Mucosa of gallbladder (tissue), 1 donor: ENCODE results near the gene ARHGAP45. TPM values are rescaled to one million over a fixed set of nuclear protein-coding genes. Genes with fewer than 3 reads are reported as not detected.

ENCODE experiments used
- DNase-seq: peaks from one replicate; pipeline ENCODE4 v3.0.0-alpha.2; 2020; ENCODE audit warnings: low spot score
- total RNA-seq: library from RNA; stranded (reverse); gene quantifications from one replicate; pipeline ENCODE4 v1.2.1, GENCODE V29; 2021
- donor health status: DM: no; HTN: no; CAD: no.

ARHGAP45 gene
- total RNA-seq, 1 donor from 2014 or later = 42.4 TPM

DNA sequence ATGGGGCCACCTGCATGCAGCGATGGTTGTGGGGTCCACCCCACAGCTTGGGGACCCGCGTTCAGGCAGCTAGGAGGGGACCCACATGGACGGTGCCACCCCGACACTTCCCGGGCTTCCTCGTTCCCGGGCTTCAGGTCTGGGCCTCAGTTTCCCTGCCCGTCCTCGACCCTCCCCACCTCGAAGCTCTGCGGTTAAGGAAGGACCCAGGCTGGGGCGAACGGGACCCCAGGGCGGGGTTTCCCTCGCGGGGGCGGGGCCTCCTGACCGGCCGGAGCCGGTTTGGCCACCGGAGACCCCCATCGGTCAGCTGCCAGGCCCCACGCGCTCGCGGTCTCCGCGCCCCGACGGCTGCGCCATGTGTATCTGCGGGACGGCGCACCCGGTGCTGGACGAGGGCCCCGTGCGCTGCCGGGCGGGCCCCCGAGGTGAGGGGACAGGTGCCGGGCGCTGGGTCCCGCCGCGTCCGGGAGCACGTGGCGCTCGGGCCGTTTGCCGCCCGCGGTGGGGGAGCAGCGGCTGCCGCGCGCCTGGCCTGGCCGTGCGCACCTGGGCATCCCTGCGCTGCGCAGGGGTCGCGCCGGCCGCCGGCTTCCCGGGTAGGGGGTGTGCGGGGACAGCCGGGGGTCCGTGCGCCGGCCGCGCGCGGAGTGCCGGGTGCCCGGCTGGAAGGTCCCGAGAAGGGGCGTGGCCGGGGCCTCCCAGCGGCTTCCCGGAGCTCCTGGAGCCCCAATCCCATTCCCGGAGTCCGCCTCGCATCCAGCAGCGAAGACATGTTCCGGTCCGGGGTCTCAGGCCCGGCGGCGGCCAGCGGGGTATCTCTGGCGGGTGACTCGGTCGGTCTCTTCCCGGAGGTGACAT is 4.2 kb downstream of the ARHGAP45 start:
- no peak for DNase-seq

DNA sequence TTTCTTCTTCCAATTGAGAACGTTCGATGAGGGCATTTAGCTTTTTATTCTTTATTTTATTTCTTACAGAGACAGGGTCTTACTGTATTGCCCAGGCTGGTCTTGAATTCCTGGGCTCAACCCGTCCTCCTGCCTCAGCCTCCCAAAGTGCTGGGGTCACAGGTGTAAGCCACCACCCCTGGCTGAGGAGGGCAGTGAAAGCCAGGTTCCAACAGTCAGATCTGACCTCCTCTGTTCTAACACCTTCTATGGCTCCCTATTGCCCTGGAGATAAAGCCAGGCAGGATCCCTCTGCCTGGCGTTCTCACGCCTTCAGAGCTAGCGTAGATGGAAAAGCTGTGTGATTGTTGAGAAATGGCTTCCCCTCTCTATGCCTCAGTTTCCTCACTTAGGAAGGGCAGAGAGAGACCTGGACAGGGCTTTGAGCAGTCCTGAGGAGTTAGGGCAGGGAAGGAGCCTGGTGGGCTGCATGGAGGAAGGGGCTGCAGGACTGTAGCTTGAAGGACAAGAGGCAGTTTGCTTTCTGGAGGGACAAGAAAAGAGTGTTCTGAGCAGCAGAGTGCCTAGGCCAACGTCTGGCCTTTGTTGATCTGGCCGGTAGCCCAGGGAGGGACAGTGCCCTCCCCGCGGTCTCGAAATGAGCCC is 5.5 kb downstream of the ARHGAP45 start:
- no peak for DNase-seq

DNA sequence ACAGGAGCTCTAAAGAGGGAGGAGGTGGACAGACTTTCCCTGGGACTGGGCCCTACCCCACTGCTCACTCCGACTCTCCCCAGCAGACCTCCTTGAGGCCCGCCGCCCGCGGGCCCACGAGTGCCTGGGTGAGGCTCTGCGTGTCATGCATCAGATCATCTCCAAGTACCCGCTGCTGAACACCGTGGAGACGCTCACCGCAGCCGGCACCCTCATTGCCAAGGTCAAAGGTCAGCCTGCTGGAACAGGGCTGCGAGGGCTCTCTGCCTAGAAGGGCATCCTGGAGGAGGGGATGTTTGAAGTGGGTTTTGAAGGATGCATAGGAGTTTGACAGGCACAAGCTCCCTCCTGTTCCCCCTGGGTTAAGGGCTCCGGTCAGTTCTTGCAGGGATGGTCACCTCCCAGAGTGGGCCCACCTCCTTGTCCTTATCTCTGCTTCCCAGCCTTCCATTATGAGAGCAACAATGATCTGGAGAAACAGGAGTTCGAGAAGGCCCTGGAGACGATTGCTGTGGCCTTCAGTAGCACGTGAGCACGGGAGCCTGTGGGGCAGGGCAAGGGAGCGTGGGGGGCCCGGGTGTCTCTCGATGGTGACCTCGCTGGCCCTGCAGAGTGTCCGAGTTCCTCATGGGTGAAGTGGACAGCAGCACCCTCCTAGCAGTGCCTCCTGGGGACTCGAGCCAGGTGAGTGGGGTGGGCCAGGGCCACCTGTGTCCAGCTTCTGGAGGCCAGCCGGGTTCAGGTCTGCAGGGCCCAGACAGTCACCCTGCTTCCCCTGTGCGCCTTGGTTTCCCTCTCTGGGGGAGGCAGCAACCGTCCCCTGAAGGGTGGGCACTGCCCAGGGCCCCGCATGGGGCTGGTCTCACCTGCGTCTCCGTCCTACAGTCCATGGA is 6.3 kb downstream of the ARHGAP45 start:
- no peak for DNase-seq

DNA sequence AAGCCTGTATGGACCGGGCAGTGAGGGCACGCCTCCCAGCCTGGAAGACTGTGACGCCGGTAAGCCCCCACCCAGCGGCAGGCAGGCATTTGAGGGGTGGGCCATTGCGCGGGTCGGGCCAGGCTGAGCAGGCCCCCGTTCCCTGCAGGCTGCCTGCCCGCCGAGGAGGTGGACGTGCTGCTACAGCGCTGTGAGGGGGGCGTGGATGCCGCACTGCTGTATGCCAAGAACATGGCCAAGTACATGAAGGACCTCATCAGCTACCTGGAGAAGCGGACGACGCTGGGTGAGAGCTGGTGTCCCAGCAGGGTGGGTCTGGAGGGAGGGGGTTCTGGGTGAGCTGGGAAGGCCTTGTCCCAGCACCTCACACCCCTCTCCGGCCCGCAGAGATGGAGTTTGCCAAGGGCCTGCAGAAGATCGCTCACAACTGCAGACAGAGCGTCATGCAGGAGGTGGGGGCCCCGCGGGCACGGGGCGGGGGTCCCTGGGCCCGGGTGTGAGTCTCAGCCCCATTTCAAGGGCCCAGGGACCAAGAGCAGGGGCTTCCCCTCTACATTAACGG is 7.1 kb downstream of the ARHGAP45 start:
- no peak for DNase-seq

DNA sequence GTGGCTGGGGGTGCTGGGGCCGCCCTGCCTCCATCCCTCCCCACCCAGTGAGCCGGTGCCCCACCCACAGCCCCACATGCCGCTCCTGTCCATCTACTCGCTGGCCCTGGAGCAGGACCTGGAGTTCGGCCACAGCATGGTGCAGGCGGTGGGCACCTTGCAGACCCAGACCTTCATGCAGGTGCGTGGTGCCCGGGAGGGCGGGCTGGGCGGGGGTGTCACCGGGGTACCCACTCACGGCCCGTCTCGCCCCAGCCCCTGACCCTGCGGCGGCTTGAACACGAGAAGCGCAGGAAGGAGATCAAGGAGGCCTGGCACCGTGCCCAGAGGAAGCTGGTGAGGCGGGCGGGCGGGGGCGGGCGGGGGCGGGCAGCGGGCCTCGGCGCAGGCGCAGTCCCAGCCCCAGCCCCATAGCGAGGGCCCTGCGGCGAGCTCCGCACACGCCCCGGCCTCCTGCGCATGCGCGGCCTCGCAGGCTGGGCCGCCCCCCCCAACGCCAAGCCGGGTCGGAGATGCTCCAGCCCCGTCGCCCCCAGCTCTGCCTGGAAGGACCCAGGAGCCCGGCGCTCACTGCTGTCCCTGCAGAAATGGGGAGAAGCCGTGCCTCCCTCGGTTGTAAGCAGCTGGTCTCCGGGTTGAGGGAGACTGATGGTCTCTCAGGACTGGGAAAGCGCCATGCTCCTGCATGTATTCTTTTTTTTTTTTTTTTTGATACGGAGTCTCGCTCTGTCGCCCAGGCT is 7.7 kb downstream of the ARHGAP45 start:
- peak; percentile 86 for DNase-seq

DNA sequence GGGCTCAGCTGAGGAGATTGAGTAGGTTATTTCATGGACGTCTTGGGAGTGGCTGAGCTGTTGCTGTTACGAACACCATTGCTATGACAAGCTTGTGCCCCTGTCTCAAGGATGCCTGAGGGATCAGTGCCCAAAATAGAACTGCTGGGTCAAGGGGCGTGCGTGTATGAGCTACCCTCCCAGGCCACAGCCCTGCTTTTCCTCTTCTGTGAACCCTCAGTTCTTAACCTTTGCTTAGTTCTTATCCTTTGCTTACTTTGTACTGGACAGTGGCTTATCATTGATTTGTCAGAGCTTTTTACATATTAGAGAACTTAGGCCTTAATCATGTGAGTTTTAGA is 9.0 kb downstream of the ARHGAP45 start:
- no peak for DNase-seq

DNA sequence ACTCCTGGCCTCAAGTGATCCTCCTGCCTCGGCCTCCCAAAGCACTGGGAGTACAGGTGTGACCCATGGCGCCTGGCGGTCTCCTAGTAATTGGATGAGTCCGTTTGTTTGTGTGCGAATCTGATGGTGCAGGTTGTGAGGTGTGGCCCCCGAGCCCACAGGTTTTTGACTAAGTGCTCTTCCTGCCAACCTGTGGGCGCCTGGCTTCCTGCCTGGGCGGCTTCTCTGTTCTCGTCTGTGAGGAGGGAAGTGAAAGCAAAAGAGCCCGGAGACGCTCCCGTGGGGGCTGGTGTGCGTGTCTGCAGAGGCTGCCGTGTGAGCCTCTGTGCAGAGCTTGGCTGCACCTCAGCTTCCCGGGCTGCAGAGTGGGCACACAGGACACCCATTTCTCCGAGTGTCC is 10.0 kb downstream of the ARHGAP45 start:
- peak; percentile 75 for DNase-seq

DNA sequence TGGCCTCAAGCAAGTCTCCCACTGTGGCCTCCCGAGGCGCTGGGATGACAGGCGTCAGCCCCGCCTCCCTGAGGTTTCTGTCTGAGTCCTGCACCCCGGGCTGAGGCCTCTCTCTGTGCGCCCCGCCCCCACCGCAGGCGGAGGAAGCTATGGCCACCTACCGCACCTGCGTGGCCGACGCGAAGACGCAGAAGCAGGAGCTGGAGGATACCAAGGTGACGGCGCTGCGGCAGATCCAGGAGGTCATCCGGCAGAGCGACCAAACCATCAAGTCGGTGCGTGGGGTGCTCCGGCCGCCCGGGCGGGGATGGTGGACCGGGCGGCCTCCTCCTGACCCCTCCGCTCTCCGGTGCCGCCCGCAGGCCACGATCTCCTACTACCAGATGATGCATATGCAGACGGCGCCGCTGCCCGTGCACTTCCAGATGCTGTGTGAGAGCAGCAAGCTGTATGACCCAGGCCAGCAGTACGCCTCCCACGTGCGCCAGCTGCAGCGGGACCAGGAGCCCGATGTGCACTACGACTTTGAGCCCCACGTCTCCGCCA is 12.7 kb downstream of the ARHGAP45 start:
- DNase-seq = no peak

DNA sequence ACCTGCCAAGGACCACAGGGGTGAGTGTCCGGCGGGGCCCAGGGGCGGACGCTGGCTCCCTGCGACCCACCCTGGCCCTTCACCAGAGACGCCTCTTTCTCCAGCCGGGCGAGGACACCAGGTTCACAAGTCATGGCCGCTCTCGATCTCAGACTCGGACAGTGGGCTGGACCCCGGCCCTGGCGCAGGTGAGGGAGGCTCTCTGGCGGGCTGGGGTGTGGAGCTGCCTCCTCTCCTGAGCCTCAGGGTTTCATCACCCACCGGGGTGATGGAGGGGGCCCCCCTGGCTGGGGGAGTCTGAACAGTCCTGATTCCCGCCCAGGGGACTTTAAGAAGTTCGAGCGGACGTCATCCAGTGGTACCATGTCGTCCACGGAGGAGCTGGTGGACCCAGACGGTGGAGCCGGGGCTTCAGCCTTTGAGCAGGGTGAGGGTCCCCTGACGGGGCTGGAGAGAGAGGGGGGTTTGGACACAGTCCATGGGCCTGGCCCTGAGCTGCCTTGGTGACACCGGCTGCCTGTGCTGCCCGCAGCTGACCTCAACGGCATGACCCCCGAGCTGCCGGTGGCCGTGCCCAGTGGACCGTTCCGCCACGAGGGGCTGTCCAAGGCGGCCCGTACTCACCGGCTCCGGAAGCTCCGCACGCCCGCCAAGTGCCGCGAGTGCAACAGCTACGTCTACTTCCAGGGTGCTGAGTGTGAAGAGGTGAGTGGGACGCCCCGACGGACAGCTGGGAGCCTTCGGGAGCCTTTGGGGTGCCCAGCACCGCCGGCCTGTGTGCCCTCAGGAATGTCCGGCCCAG is 13.6 kb downstream of the ARHGAP45 start:
- no peak for DNase-seq

DNA sequence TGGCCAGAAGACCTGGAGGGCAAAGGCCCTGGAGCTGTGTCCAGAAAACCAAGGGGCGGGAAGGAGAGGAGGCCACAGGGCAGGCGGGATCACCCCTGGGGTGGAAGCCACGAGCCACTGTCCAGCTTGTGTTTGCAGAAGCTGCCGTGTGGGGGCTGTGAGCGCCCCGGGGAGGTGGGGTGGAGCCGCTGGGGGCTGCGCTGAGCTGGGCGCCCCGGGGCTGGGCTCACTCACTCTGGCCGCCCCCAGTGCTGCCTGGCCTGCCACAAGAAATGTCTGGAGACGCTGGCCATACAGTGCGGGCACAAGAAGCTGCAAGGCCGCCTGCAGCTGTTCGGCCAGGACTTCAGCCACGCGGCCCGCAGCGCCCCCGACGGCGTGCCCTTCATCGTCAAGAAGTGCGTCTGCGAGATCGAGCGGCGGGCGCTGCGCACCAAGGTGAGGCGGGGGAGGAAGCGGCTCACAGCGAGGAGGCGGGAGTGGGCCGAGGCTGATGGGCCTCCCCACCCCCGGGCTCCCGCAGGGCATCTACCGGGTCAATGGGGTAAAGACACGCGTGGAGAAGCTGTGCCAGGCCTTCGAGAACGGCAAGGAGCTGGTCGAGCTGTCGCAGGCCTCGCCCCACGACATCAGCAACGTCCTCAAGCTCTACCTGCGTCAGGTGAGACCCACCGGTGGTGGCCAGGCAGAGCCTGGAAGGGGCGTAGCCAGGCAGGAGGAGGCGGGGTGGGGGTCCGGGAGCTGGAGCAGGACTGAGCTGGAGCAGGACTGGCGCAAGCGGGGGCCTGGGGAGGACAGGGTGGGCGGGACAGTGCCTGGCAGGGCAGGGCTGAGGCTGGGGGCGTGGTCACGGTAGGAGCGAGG is 14.6 kb downstream of the ARHGAP45 start:
- DNase-seq = no peak

DNA sequence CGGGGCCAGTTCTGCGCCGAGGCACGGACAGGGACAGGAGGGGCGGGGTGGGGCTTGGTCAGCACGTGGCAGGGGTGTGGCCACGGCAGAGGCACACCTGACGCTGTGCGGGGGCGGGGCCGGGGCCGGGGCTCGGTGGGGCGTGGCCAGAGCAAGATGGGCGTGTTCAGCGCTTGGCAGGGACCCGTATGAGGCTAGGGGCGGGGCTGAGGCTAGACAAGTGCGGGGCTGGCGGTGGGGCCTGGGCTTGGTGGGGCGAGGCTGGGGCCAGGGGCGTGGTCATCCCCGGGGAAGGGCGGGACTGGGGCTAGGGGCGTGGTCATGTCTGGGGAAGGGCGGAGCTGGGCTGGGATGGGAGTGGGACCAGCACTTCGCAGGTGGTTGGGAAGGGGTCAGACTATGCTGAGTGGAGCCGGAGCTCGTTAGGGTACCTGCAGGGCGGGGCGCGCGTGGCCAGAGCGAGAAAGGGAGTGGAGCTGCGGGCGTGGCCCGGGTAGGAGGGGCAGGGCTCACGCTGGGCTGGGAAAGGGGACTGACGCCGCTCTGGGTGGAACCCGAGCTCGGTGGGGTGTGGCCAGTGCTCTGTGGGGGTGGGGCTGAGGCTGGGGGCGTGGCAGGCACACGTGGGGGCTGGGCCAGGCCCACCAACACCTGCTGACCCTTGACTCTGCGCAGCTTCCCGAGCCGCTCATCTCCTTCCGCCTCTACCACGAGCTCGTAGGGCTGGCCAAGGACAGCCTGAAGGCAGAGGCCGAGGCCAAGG is 15.4 kb downstream of the ARHGAP45 start:
- DNase-seq = peak; percentile 89

DNA sequence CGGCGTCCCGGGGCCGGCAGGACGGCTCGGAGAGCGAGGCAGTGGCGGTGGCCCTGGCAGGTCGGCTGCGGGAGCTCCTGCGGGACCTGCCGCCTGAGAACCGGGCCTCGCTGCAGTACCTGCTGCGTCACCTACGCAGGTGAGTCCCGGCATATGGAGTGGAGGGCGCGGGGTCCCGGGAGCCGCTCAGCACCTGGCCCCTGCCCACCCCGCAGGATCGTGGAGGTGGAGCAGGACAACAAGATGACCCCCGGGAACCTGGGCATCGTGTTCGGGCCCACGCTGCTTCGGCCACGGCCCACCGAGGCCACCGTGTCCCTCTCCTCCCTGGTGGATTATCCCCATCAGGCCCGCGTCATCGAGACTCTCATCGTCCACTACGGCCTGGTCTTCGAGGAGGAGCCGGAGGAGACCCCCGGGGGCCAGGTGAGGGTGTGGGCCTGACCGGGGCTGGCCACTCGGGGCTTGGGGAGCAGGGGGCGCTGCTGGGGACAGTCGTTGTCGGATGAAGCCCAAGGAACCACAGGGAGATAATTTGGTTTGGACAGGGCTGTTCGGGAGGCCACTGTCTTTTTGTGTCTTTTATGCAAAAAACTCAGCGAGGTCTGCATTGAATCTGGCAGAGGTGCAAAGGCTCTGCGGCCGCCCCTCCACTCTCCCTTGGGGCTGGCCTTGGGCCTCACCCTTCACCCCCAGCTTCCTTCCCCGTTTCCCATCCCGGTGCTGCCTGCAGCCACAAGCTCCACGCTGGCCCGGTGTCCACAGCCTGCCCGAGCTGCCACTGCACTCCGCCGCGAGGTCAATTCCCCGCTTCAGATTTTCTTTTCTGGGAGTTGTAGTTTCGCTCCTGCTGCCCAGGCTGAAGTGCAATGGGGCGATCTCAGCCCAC is 16.2 kb downstream of the ARHGAP45 start:
- DNase-seq = no peak

DNA sequence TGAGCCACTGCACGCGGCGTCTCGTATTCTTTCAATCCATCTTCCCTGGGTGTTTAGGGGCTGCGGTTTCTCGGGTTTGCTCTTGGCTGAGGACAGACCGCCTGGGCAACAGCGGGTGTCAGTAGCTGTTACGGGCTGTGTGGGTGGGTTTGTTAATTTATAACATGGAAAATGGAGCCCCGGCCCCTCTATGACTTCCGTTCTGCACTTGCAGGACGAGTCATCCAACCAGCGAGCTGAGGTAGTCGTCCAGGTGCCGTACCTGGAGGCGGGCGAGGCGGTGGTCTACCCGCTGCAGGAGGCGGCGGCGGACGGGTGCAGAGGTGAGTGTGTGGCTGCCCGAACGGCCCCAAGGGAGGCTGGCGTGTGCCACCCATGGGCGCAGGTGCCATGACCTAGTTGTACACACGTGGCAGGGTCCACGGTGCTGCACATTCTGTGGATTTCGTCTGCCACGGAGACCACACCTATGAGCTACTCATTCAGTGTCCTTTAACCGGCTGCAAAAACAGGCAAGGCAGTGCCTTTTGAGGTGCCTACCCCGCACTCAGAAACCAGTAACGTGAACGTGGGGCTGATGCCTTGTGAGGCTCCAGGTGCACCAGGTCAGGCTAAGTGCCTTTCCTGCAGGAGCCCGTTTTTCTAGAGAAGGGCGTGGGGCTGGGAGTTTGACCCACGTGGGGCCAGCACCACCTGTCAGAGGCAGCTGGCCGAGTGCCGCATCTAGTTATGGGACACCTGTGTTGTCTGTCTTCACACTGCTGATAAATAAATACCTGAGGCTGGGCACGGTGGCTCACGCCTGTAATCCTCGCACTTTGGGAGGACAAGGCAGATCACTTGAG is 17.3 kb downstream of the ARHGAP45 start:
- no peak for DNase-seq

DNA sequence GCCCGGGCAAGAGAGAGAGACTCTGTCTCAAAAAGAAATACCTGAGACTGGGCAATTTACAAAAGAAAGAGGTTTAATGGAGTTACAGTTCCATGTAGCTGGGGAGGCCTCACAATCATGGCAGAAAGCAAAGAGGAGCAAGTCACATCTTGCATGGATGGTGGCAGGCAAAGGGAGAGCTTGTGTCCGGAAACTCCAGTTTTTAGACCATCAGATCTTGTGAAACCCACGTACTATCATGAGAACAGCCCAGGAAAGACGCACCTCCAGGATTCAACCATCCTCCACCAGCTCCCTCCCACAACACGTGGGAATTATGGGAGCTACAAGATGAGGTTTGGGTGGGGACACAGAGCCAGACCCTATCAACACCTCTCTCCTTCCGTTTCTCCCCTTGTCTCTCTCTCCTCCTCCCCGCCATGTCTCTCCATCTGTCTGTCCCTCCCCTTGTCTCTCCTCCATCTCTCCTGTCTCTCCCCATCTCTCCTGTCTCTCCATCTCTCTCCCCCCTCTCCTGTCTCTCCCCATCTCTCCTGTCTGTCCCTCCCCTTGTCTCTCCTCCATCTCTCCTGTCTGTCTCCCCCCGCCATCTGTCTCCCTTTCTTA is 18.2 kb downstream of the ARHGAP45 start:
- no peak for DNase-seq

DNA sequence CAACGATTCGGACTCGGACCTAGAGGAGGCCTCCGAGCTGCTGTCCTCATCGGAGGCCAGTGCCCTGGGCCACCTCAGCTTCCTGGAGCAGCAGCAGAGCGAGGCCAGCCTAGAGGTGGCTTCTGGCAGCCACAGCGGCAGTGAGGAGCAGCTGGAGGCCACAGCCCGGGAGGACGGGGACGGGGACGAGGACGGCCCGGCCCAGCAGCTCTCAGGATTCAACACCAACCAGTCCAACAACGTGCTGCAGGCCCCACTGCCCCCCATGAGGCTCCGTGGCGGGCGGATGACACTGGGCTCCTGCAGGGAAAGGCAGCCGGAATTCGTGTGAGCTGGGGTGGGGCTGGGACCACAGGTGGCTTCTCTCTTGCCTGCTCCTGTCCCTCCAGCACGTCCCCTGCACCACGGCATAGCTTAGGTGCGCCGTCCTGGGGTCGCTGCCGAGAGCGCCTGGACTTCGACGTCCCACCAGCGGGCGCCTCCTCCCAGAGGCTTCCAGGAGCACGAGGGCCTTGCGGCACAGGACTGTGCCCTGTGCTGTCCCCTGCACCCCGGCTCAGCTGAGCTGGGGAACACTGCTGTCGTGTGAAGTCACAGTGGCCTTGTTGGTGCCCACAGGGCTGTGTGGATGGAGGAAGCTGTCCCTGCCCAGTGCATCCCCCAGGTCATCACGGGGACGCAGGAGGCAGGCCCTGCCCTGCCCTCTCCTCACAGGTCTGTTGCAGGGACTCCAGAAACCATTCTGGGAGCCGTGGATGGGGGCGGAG is 18.9 kb downstream of the ARHGAP45 start:
- no peak for DNase-seq
